ENCODE measurements around the gene TRPM2. TPM values are rescaled to one million over a fixed set of nuclear protein-coding genes. Genes with fewer than 3 reads are reported as not detected.

Gene TRPM2
- total and polyA plus RNA-seq, 12 donors = 1.5 to 28.3 (median 11.3) TPM

- Histone ChIP-seq H3K9me3 (replicated peaks in 1 of 3) (no peaks in the 10 kb centered on the region), H3K36me3 (replicated peaks in 1 of 2) (peaks cover 0 to 24% of the 10 kb centered on the region in 2 donors), H3K27me3 (no peaks in the 10 kb centered on the region), H3K27ac (no peak overlapping the region), H3K4me3 (no peak overlapping the region), H3K4me1 (replicated peaks in 1 of 2) (no peaks in the 10 kb centered on the region)
- no peak for DNase-seq
- intact Hi-C loops (cut with DNase I) = no loop called here
- 72 to 80% (median 76%) methylated on average over 11 to 20 of the region's 20 CpGs for WGBS, 4 donors
- TF ChIP-seq POLR2A (IDR thresholded peaks at IDR 0.05) (no peak), CTCF (IDR thresholded peaks at IDR 0.05) (no peak)
These were observed 21.6 kb upstream of the TRPM2 start for GRCh38 chr21:44331650-44332307.

- Histone ChIP-seq H3K4me1 (replicated peaks in 1 of 2) (no peaks in the 10 kb centered on the region), H3K9me3 (replicated peaks in 1 of 3) (no peaks in the 10 kb centered on the region), H3K36me3 (replicated peaks in 1 of 2) (peaks cover 0 to 29% of the 10 kb centered on the region in 2 donors), H3K27ac (no peak overlapping the region), H3K4me3 (no peak overlapping the region), H3K27me3 (no peaks in the 10 kb centered on the region)
- TF ChIP-seq POLR2A (IDR thresholded peaks at IDR 0.05) = no peak
- no peak for TF ChIP-seq CTCF (IDR thresholded peaks at IDR 0.05)
- intact Hi-C loops (cut with DNase I) = no loop called here
- DNase-seq = no peak
- WGBS, 4 donors = 88 to 95% (median 92%) methylated on average over 12 to 17 of the region's 17 CpGs
These were observed 21.0 kb upstream of the TRPM2 start for GRCh38 chr21:44332383-44332782.

GRCh38 chr21:44332965-44333364 lies 20.5 kb upstream of the TRPM2 start:
- 93 to 96% (median 94%) methylated on average over 14 to 22 of the region's 22 CpGs for WGBS, 4 donors
- Histone ChIP-seq H3K4me1 (replicated peaks in 1 of 2) (peaks cover under 1 to 3% of the 10 kb centered on the region in 2 donors), H3K27me3 (no peaks in the 10 kb centered on the region), H3K36me3 (replicated peaks in 1 of 2) (peaks cover 0 to 30% of the 10 kb centered on the region in 2 donors), H3K4me3 (no peak overlapping the region), H3K9me3 (replicated peaks in 1 of 3) (no peaks in the 10 kb centered on the region), H3K27ac (no peak overlapping the region)
- TF ChIP-seq CTCF (IDR thresholded peaks at IDR 0.05) (no peak), POLR2A (IDR thresholded peaks at IDR 0.05) (no peak)
- intact Hi-C loops (cut with DNase I) = no loop called here
- DNase-seq = no peak

GRCh38 chr21:44333509-44334328 lies 19.7 kb upstream of the TRPM2 start:
- H3K27ac ChIP-seq = no peak overlapping the region
- no peak overlapping the region for H3K4me3 ChIP-seq
- peaks cover 0 to 30% of the 10 kb centered on the region in 2 donors for H3K36me3 ChIP-seq (replicated peaks in 1 of 2)
- peaks cover 5 to 8% of the 10 kb centered on the region in 2 donors for H3K4me1 ChIP-seq (replicated peaks in 1 of 2)
- no peak for DNase-seq
- TF ChIP-seq CTCF (IDR thresholded peaks at IDR 0.05) (no peak), POLR2A (IDR thresholded peaks at IDR 0.05) (no peak)
- WGBS, 4 donors = 87 to 92% (median 89%) methylated on average over 23 to 45 of the region's 45 CpGs
- no peaks in the 10 kb centered on the region for H3K27me3 ChIP-seq
- intact Hi-C loops (cut with DNase I) = no loop called here
- H3K9me3 ChIP-seq (replicated peaks in 1 of 3) = no peaks in the 10 kb centered on the region
